ENCODE results near the gene FILIP1L.

DNA sequence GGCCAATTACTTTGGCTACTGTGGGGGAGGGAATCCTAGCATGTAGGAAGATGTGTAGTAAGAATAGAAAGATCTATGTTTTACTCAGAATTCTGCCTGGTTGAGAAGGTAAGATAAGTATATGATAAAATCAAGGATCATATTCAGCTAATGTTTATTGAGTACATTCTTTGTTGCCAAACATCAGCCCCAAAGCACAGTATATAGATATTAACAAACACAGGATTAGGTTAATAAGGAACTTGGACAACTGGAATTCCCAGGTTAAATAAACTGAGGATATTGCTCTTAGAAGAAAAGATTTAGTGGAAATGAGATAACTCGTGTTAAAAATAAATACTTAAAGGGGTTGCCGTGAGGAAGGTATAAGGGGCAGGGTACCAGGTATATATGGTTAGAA is 129.6 kb downstream of the FILIP1L start:
- no peak for TF ChIP-seq POLR2AphosphoS5 (IDR thresholded peaks at IDR 0.05; ENCODE audit: low read depth, low read length)
- TF ChIP-seq TAF1 (IDR thresholded peaks at IDR 0.05; ENCODE audit: borderline replicate concordance, insufficient read depth, low read length), result no peak
- no peak for TF ChIP-seq REST (IDR thresholded peaks at IDR 0.05; ENCODE audit: insufficient read depth in 1 of 2, low read depth in 2 of 2, low read length in 2 of 2)
- no peak for TF ChIP-seq SIN3A (IDR thresholded peaks at IDR 0.05; ENCODE audit: borderline replicate concordance, insufficient read depth, low read length)
- TF ChIP-seq FOXP2 (optimal IDR thresholded peaks at IDR 0.05; ENCODE audit: borderline replicate concordance, extremely low read depth, extremely low read length, insufficient read depth), result no peak
